Activated T-helper 2 cell treated with anti-CD3 and anti-CD28 coated beads, Interferon-gamma antibody, Interleukin-2, Interleukin-4, amounts not matched to agents 10 μg/mL and 5 μg/mL and 100 μg/mL, durations not matched to agents 14 hours and 24 hours and 36 hours (primary cell): Measurements from ENCODE around the gene GSG1L2. TPM values are rescaled to one million over a fixed set of nuclear protein-coding genes. Genes with fewer than 3 reads are reported as not detected.
A peak's percentile ranks its signal among the peaks of the same experiment; 100 is the strongest.

Experiments used
- DNase-seq: peaks from one replicate; pipeline ENCODE4 v3.0.0; 2021; ENCODE audit warnings: low spot score
- H3K27ac Mint-ChIP-seq: one replicate; pipeline ENCODE4 v1.8.0; 2021; ENCODE audit warnings: mixed read lengths
- H3K27me3 Mint-ChIP-seq: one replicate; pipeline ENCODE4 v1.8.0; 2021; ENCODE audit warnings: low read depth, mixed read lengths
- H3K36me3 Mint-ChIP-seq: one replicate; pipeline ENCODE4 v1.8.0; 2021; ENCODE audit warnings: low read depth, mixed read lengths
- H3K4me1 Mint-ChIP-seq: one replicate; pipeline ENCODE4 v1.8.0; 2021; ENCODE audit warnings: low read depth, mixed read lengths
- H3K4me3 Mint-ChIP-seq: one replicate; pipeline ENCODE4 v1.8.0; 2021; ENCODE audit warnings: low read depth, mild to moderate bottlenecking, moderate library complexity, mixed read lengths
- H3K9me3 Mint-ChIP-seq: one replicate; pipeline ENCODE4 v1.8.0; 2021; ENCODE audit warnings: mixed read lengths
- intact Hi-C: fragments of 100-400 bp; cut with micrococcal nuclease; formaldehyde crosslinking; loops from one replicate; pipeline ENCODE4 v1.15.1; 2023
- total RNA-seq: library from RNA; stranded (reverse); gene quantifications from 2 replicates; pipeline ENCODE4 v1.2.3, GENCODE V29; 2022

Gene GSG1L2
- total RNA-seq, 1 donor from 2014 or later, result not detected

GRCh38 chr17:9769036-9769695 lies 52.7 kb downstream of the GSG1L2 start:
- DNase-seq, result no peak
- Mint-ChIP-seq H3K27me3 (no peaks in the 10 kb centered on the region), H3K4me1 (no peaks in the 10 kb centered on the region), H3K27ac (no peak overlapping the region), H3K9me3 (no peaks in the 10 kb centered on the region), H3K36me3 (no peaks in the 10 kb centered on the region), H3K4me3 (no peak overlapping the region)
- intact Hi-C loops, result loop anchor here (2.0 kb wide), 1 partner anchor 40 kb away; no protein-coding TSS in a partner anchor

- no peak for DNase-seq
- H3K4me3 Mint-ChIP-seq, result no peak overlapping the region
- intact Hi-C loops, result loop anchor here (2.0 kb wide), 1 partner anchor 40 kb away; no protein-coding TSS in a partner anchor
- no peaks in the 10 kb centered on the region for H3K9me3 Mint-ChIP-seq
- no peaks in the 10 kb centered on the region for H3K36me3 Mint-ChIP-seq
- peaks cover 4% of the 10 kb centered on the region for H3K4me1 Mint-ChIP-seq
- no peak overlapping the region for H3K27ac Mint-ChIP-seq
- no peaks in the 10 kb centered on the region for H3K27me3 Mint-ChIP-seq
These were observed 53.4 kb downstream of the GSG1L2 start for GRCh38 chr17:9768381-9768934.

- H3K4me1 Mint-ChIP-seq, result peaks cover 5% of the 10 kb centered on the region
- no peaks in the 10 kb centered on the region for H3K36me3 Mint-ChIP-seq
- DNase-seq, result no peak
- no peak overlapping the region for H3K4me3 Mint-ChIP-seq
- H3K27me3 Mint-ChIP-seq, result no peaks in the 10 kb centered on the region
- intact Hi-C loops, result no loop called here
- no peak overlapping the region for H3K27ac Mint-ChIP-seq
- H3K9me3 Mint-ChIP-seq, result no peaks in the 10 kb centered on the region
These were observed 54.4 kb downstream of the GSG1L2 start for GRCh38 chr17:9767432-9767991.

- intact Hi-C loops, result no loop called here
- no peak for DNase-seq
- Mint-ChIP-seq H3K36me3 (no peaks in the 10 kb centered on the region), H3K4me3 (no peak overlapping the region), H3K4me1 (peaks cover 9% of the 10 kb centered on the region), H3K9me3 (no peaks in the 10 kb centered on the region), H3K27ac (no peak overlapping the region), H3K27me3 (no peaks in the 10 kb centered on the region)
These were observed 54.9 kb downstream of the GSG1L2 start for GRCh38 chr17:9766970-9767369.

- intact Hi-C loops, result no loop called here
- H3K4me1 Mint-ChIP-seq, result peaks cover 13% of the 10 kb centered on the region
- no peaks in the 10 kb centered on the region for H3K9me3 Mint-ChIP-seq
- DNase-seq, result no peak
- no peaks in the 10 kb centered on the region for H3K36me3 Mint-ChIP-seq
- H3K4me3 Mint-ChIP-seq, result no peak overlapping the region
- no peak overlapping the region for H3K27ac Mint-ChIP-seq
- H3K27me3 Mint-ChIP-seq, result no peaks in the 10 kb centered on the region
These were observed 56.6 kb downstream of the GSG1L2 start for GRCh38 chr17:9765322-9765721.

GRCh38 chr17:9763643-9764042 lies 58.2 kb downstream of the GSG1L2 start:
- H3K9me3 Mint-ChIP-seq, result no peaks in the 10 kb centered on the region
- no peaks in the 10 kb centered on the region for H3K36me3 Mint-ChIP-seq
- no peak for DNase-seq
- intact Hi-C loops, result no loop called here
- peaks cover 13% of the 10 kb centered on the region for H3K4me1 Mint-ChIP-seq
- H3K4me3 Mint-ChIP-seq, result no peak overlapping the region
- H3K27ac Mint-ChIP-seq, result peak overlapping the region; percentile 39
- no peaks in the 10 kb centered on the region for H3K27me3 Mint-ChIP-seq

- DNase-seq, result no peak
- intact Hi-C loops, result no loop called here
These were observed 61.6 kb downstream of the GSG1L2 start for GRCh38 chr17:9760266-9760665.

GRCh38 chr17:9755083-9755482 lies 66.8 kb downstream of the GSG1L2 start:
- Mint-ChIP-seq H3K4me3 (no peak overlapping the region), H3K27me3 (peaks cover 4% of the 10 kb centered on the region), H3K9me3 (no peaks in the 10 kb centered on the region), H3K27ac (no peak overlapping the region), H3K4me1 (no peaks in the 10 kb centered on the region), H3K36me3 (no peaks in the 10 kb centered on the region)
- DNase-seq, result no peak
- intact Hi-C loops, result no loop called here

More at GRCh38 chr17:9760266-9760665, 61.6 kb downstream of the GSG1L2 start:
- Mint-ChIP-seq H3K4me3 (no peak overlapping the region), H3K9me3 (no peaks in the 10 kb centered on the region), H3K27me3 (no peaks in the 10 kb centered on the region), H3K36me3 (no peaks in the 10 kb centered on the region), H3K4me1 (peaks cover 13% of the 10 kb centered on the region), H3K27ac (no peak overlapping the region)

Other genes with a start within 250 kb of the GSG1L2 start
- 52.1 and 54.8 TPM in 2 replicates for gene STX8, start 246.3 kb downstream of the GSG1L2 start, total RNA-seq
- not detected in 2 replicates for gene CFAP52, start 245.4 kb downstream of the GSG1L2 start, total RNA-seq
- gene USP43, start 176.6 kb downstream of the GSG1L2 start, total RNA-seq, result 0.07 and 0.09 TPM in 2 replicates
- not detected in 2 replicates for gene DHRS7C, start 30.5 kb downstream of the GSG1L2 start, total RNA-seq
- gene GLP2R, start 3.8 kb upstream of the GSG1L2 start, total RNA-seq, result not detected in 2 replicates
- gene RCVRN, start 83.2 kb upstream of the GSG1L2 start, total RNA-seq, result not detected in 2 replicates